Measurements from ENCODE around the gene NF2. TPM values are rescaled to one million over a fixed set of nuclear protein-coding genes. Genes with fewer than 3 reads are reported as not detected.

Gene NF2
- total and polyA plus RNA-seq, 2 of the 8 experiments (the other 6 are each of a cell fraction or from before 2014, with no cell fraction given), result 17.6 to 53.6 TPM

- TF ChIP-seq CHD7 (IDR thresholded peaks at IDR 0.05; ENCODE audit: insufficient replicate concordance, low read length), result no peak
Measured at GRCh38 chr22:29722587-29722986, 119.2 kb downstream of the NF2 start (continued).
